ENCODE measurements around the gene DNAH5.

- TF ChIP-seq, protein P1, sequence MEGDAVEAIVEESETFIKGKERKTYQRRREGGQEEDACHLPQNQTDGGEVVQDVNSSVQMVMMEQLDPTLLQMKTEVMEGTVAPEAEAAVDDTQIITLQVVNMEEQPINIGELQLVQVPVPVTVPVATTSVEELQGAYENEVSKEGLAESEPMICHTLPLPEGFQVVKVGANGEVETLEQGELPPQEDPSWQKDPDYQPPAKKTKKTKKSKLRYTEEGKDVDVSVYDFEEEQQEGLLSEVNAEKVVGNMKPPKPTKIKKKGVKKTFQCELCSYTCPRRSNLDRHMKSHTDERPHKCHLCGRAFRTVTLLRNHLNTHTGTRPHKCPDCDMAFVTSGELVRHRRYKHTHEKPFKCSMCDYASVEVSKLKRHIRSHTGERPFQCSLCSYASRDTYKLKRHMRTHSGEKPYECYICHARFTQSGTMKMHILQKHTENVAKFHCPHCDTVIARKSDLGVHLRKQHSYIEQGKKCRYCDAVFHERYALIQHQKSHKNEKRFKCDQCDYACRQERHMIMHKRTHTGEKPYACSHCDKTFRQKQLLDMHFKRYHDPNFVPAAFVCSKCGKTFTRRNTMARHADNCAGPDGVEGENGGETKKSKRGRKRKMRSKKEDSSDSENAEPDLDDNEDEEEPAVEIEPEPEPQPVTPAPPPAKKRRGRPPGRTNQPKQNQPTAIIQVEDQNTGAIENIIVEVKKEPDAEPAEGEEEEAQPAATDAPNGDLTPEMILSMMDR (IDR thresholded peaks at IDR 0.05) = no peak
- no peak for TF ChIP-seq POLR2A (IDR thresholded peaks at IDR 0.05)
These were observed 252.3 kb downstream of the DNAH5 start for GRCh38 chr5:13692172-13692571.

All from right lobe of liver (tissue), 4 donors.